Sigmoid colon (tissue), 4 donors: ENCODE results near the gene THAP8.

ENCODE experiments used
- POLR2AphosphoS5 ChIP-seq, 4 donors: sonication (generic); formaldehyde crosslinking; IDR thresholded peaks; one replicate each; pipeline ENCODE4 v1.6.1; 2017; ENCODE audit warnings: antibody characterized with exemption in 4 of 4
- TF ChIP-seq, protein P1 (sequence below), 4 experiments: fragments of 450-650 bp in 3 of 4; fragments of 200-600 bp in 1 of 4; IDR thresholded peaks; one replicate each; pipeline ENCODE4 v1.5.1; 2016 to 2019; ENCODE audit warnings: antibody characterized with exemption in 4 of 4, mild to moderate bottlenecking in 3 of 4, moderate library complexity in 2 of 4

DNA sequence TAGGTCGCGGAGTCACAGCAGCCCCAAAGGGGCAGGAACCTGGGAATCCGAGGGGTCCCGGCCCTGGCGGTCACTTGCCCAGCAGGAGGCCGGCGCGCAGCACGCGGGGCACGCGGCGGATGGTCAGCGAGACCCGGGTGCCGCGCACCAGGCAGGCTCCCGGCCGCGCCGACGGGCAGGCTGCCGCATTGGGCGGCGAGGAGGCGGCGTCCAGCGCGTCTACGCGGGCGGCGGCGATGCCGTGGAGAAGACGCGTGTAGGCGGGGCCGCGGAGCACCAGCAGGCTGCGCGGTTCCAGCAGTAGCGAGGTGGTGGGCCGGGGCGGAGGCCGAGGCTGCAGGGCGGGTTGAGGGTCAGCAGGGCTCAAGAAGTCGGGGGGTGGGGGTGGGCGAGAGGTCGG, 44.9 kb downstream of the THAP8 start:
- TF ChIP-seq, protein P1, sequence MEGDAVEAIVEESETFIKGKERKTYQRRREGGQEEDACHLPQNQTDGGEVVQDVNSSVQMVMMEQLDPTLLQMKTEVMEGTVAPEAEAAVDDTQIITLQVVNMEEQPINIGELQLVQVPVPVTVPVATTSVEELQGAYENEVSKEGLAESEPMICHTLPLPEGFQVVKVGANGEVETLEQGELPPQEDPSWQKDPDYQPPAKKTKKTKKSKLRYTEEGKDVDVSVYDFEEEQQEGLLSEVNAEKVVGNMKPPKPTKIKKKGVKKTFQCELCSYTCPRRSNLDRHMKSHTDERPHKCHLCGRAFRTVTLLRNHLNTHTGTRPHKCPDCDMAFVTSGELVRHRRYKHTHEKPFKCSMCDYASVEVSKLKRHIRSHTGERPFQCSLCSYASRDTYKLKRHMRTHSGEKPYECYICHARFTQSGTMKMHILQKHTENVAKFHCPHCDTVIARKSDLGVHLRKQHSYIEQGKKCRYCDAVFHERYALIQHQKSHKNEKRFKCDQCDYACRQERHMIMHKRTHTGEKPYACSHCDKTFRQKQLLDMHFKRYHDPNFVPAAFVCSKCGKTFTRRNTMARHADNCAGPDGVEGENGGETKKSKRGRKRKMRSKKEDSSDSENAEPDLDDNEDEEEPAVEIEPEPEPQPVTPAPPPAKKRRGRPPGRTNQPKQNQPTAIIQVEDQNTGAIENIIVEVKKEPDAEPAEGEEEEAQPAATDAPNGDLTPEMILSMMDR (IDR thresholded peaks at IDR 0.05): no peak
- peak; percentile 62 to 81 (median 70) for TF ChIP-seq POLR2AphosphoS5 (IDR thresholded peaks at IDR 0.05)
